Measurements from ENCODE around the gene CCDC30. TPM values are rescaled to one million over a fixed set of nuclear protein-coding genes. Genes with fewer than 3 reads are reported as not detected.

The CCDC30 gene
- total and polyA plus RNA-seq, 10 of the 15 experiments (the other 5 are each of a cell fraction or from before 2014, with no cell fraction given) = 0.46 to 1.8 (median 1.0) TPM

- no peak for TF ChIP-seq E4F1 (IDR thresholded peaks at IDR 0.05; ENCODE audit: borderline replicate concordance, partially characterized antibody)
- no peak for TF ChIP-seq PRDM15 (CRISPR knock-in tag; IDR thresholded peaks at IDR 0.05)
- TF ChIP-seq RFX5 (IDR thresholded peaks at IDR 0.05; ENCODE audit: low read depth, low read length) = 0 out of 2 replicates have a peak, but pooled peaks have one; percentile 16
- TF ChIP-seq ZBTB33 (IDR thresholded peaks at IDR 0.05) = no peak
- no peak for TF ChIP-seq YBX1 (IDR thresholded peaks at IDR 0.05)
- TF ChIP-seq SMAD1 (IDR thresholded peaks at IDR 0.05; ENCODE audit: low read depth, partially characterized antibody) = no peak
- TF ChIP-seq MAX (IDR thresholded peaks at IDR 0.05; ENCODE audit: low read depth, low read length) = peak; percentile 94
- TF ChIP-seq SPI1 (IDR thresholded peaks at IDR 0.05; ENCODE audit: borderline replicate concordance, insufficient read depth, low read depth, low read length) = no peak
- peak; percentile 69 for TF ChIP-seq NFYA (IDR thresholded peaks at IDR 0.05; ENCODE audit: borderline replicate concordance, low read depth, low read length)
- peak; percentile 43 for TF ChIP-seq IKZF1 (conservative IDR thresholded peaks at IDR 0.05)
- no peak for TF ChIP-seq TARDBP (IDR thresholded peaks at IDR 0.05; ENCODE audit: borderline replicate concordance)
- TF ChIP-seq GATAD2B (conservative IDR thresholded peaks at IDR 0.05; ENCODE audit: low read depth) = no peak
- TF ChIP-seq PAX8 (IDR thresholded peaks at IDR 0.05) = no peak
- no peak for TF ChIP-seq EP300 (IDR thresholded peaks at IDR 0.05; ENCODE audit: borderline replicate concordance in 1 of 2, control insufficient read depth in 1 of 2, low read depth in 2 of 2, low read length in 2 of 2)
- peak; percentile 77 for TF ChIP-seq E2F8 (IDR thresholded peaks at IDR 0.05; ENCODE audit: low read depth, partially characterized antibody)
Observed at GRCh38 chr1:42681741-42682483, 218.8 kb downstream of the CCDC30 start, which contains the start of gene YBX1 (continued).

All from GM12878 (cell line).